Astrocyte (in vitro differentiated cells and primary cell): ENCODE results near the gene DNMT1.
"Not testable (repeated sequence)": the region's sequence is repeated elsewhere in the genome, so short reads cannot be mapped to it uniquely, and the experiment has no call there.

ENCODE experiments used
- EZH2 ChIP-seq: IDR thresholded peaks from 2 replicates; pipeline ENCODE4 v1.6.1; 2012; ENCODE audit warnings: mild to moderate bottlenecking, low read length, inconsistent platforms; ENCODE audit not compliant: insufficient read depth
- TF ChIP-seq, protein P1 (sequence below): IDR thresholded peaks from 2 replicates; pipeline ENCODE4 v1.5.1; 2011; ENCODE audit warnings: low read depth, mild to moderate bottlenecking, inconsistent platforms, low read length, moderate library complexity; ENCODE audit not compliant: insufficient read depth

- TF ChIP-seq, protein P1, sequence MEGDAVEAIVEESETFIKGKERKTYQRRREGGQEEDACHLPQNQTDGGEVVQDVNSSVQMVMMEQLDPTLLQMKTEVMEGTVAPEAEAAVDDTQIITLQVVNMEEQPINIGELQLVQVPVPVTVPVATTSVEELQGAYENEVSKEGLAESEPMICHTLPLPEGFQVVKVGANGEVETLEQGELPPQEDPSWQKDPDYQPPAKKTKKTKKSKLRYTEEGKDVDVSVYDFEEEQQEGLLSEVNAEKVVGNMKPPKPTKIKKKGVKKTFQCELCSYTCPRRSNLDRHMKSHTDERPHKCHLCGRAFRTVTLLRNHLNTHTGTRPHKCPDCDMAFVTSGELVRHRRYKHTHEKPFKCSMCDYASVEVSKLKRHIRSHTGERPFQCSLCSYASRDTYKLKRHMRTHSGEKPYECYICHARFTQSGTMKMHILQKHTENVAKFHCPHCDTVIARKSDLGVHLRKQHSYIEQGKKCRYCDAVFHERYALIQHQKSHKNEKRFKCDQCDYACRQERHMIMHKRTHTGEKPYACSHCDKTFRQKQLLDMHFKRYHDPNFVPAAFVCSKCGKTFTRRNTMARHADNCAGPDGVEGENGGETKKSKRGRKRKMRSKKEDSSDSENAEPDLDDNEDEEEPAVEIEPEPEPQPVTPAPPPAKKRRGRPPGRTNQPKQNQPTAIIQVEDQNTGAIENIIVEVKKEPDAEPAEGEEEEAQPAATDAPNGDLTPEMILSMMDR = not testable (repeated sequence)
- TF ChIP-seq EZH2 = not testable (repeated sequence)
Observed at GRCh38 chr19:10198889-10199644, 4.3 kb upstream of the DNMT1 start.
